ENCODE data around the gene EN1. TPM values are rescaled to one million over a fixed set of nuclear protein-coding genes. Genes with fewer than 3 reads are reported as not detected.

EN1 gene
- total and polyA plus RNA-seq, 2 of the 13 experiments (the other 11 are each of a cell fraction or from before 2014, with no cell fraction given), result not detected

- TF ChIP-seq ZNF407 (CRISPR knock-in tag; IDR thresholded peaks at IDR 0.05; ENCODE audit: not compliant biosample characterization) (no peak), ZMYM4 (CRISPR knock-in tag; IDR thresholded peaks at IDR 0.05) (no peak), JUND (CRISPR knock-in tag; IDR thresholded peaks at IDR 0.05) (no peak), JDP2 (CRISPR knock-in tag; IDR thresholded peaks at IDR 0.05; ENCODE audit: borderline replicate concordance) (no peak)
Measured at GRCh38 chr2:118805064-118805690, 42.3 kb downstream of the EN1 start (continued).

- DNase-seq (ENCODE audit: low spot score) (no peak), FAIRE-seq (no peak), ATAC-seq (no peak)
- H2AFZ ChIP-seq (ENCODE audit: low read length), result no peak overlapping the region
- intact Hi-C loops (cut with micrococcal nuclease; ENCODE audit: unreplicated experiment) (no loop called here), in situ Hi-C loops (cut with HindIII; ENCODE audit: extremely low pct_ligation_motif_present, low pct_unique_long_range_greater_than_20kb) (no loop called here)
- no peaks in the 10 kb centered on the region for H3K36me3 ChIP-seq (replicated peaks in 1 of 2; ENCODE audit: control insufficient read depth in 1 of 2, insufficient read depth in 2 of 2, low read length in 2 of 2)
- H3K4me1 ChIP-seq (ENCODE audit: insufficient read depth, low read length), result no peaks in the 10 kb centered on the region
- no peak overlapping the region for H3K4me3 ChIP-seq (replicated peaks in 1 of 3; ENCODE audit: insufficient read depth in 1 of 3, low read depth in 2 of 3, low read length in 3 of 3)
- CTCF ChIA-PET (ENCODE audit: low intra/inter-chr PET ratio, low total read pairs), result no interaction called here
- H4K20me1 ChIP-seq (ENCODE audit: insufficient read depth, low read length), result no peaks in the 10 kb centered on the region
- POLR2A ChIA-PET, result no interaction called here
- WGBS (ENCODE audit: low lambda C conversion rate), result 19% methylated on average over 5 of the region's 5 CpGs
- no peaks in the 10 kb centered on the region for H3K79me2 ChIP-seq (ENCODE audit: insufficient read depth, low read length)
- peaks cover 0 to 26% of the 10 kb centered on the region in 2 experiments; a peak in 3 of 5 replicates for H3K27me3 ChIP-seq (ENCODE audit: control insufficient read depth in 1 of 2, insufficient read depth in 2 of 2, low read length in 2 of 2)
- H3K9ac ChIP-seq (ENCODE audit: insufficient read depth, low read depth, low read length), result no peak overlapping the region
- no peak overlapping the region for H3K4me2 ChIP-seq (ENCODE audit: low read depth, low read length)
- no peaks in the 10 kb centered on the region for H3K9me3 ChIP-seq (ENCODE audit: low read length)
- no TSS peak for BruUV-seq (replicated peaks)
- H3K27ac ChIP-seq (ENCODE audit: extremely low read length, insufficient read depth, low read length), result no peak overlapping the region
- TF ChIP-seq TBX2 (CRISPR knock-in tag; IDR thresholded peaks at IDR 0.05; ENCODE audit: borderline replicate concordance) (no peak), ZBTB37 (CRISPR knock-in tag; IDR thresholded peaks at IDR 0.05) (no peak), HDAC6 (IDR thresholded peaks at IDR 0.05; ENCODE audit: low read depth, low read length) (no peak)
Measured at GRCh38 chr2:118803012-118803411, 44.4 kb downstream of the EN1 start.
